ENCODE measurements around the gene CLTB. TPM values are rescaled to one million over a fixed set of nuclear protein-coding genes. Genes with fewer than 3 reads are reported as not detected.

Gene CLTB
- total and polyA plus RNA-seq, 2 of the 13 experiments (the other 11 are each of a cell fraction or from before 2014, with no cell fraction given), result 23.3 to 33.8 TPM

DNA sequence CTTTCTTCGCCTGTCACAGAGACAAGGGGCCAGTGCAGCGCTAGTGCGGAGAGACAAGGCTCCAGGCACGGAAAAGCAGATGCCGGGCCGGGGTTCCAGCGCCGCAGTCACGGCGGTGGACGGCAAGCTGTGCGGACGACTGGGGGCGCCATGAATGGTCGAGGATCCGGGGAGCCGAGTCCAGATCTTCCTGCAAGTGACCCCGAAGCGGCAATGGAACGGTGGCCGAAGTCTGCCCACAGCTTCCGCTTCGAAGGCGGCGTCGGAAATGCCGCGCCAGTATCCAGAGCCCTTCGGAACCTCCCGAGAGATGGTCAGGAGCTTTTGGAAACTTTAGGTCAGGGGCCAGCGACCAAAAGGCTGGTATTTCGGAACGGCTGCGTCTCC is 31.2 kb upstream of the CLTB start (continued):
- TF ChIP-seq HNF1A (IDR thresholded peaks at IDR 0.05; ENCODE audit: low read depth) (no peak), HNF1A (CRISPR knock-in tag; IDR thresholded peaks at IDR 0.05; ENCODE audit: borderline replicate concordance) (no peak), GATAD2A (CRISPR knock-in tag; IDR thresholded peaks at IDR 0.05) (no peak), HNRNPL (IDR thresholded peaks at IDR 0.05; ENCODE audit: low read depth, low read length) (0 out of 2 replicates have a peak, but pooled peaks have one; percentile 53), SRSF1 (optimal IDR thresholded peaks at IDR 0.05; ENCODE audit: low read depth, low read length) (no peak), ZNF230 (CRISPR knock-in tag; IDR thresholded peaks at IDR 0.05) (no peak), PAXIP1 (CRISPR knock-in tag; conservative IDR thresholded peaks at IDR 0.05) (no peak), SETDB1 (CRISPR knock-in tag; IDR thresholded peaks at IDR 0.05; ENCODE audit: borderline replicate concordance) (no peak), ZNF557 (CRISPR knock-in tag; IDR thresholded peaks at IDR 0.05) (no peak), DDIT3 (CRISPR knock-in tag; IDR thresholded peaks at IDR 0.05) (no peak), LRRFIP1 (CRISPR knock-in tag; conservative IDR thresholded peaks at IDR 0.05) (no peak), SCMH1 (CRISPR knock-in tag; IDR thresholded peaks at IDR 0.05; ENCODE audit: borderline replicate concordance) (no peak)
- TF ChIP-seq, protein P1, sequence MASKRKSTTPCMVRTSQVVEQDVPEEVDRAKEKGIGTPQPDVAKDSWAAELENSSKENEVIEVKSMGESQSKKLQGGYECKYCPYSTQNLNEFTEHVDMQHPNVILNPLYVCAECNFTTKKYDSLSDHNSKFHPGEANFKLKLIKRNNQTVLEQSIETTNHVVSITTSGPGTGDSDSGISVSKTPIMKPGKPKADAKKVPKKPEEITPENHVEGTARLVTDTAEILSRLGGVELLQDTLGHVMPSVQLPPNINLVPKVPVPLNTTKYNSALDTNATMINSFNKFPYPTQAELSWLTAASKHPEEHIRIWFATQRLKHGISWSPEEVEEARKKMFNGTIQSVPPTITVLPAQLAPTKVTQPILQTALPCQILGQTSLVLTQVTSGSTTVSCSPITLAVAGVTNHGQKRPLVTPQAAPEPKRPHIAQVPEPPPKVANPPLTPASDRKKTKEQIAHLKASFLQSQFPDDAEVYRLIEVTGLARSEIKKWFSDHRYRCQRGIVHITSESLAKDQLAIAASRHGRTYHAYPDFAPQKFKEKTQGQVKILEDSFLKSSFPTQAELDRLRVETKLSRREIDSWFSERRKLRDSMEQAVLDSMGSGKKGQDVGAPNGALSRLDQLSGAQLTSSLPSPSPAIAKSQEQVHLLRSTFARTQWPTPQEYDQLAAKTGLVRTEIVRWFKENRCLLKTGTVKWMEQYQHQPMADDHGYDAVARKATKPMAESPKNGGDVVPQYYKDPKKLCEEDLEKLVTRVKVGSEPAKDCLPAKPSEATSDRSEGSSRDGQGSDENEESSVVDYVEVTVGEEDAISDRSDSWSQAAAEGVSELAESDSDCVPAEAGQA (IDR thresholded peaks at IDR 0.05; ENCODE audit: low read depth), result no peak
- TF ChIP-seq, protein P1 (CRISPR knock-in tag; IDR thresholded peaks at IDR 0.05; ENCODE audit: borderline replicate concordance), result no peak

Measured in HepG2 (cell line).